Activated CD8-positive, alpha-beta memory T cell treated with anti-CD3 and anti-CD28 coated beads for 4 hours (primary cell): ENCODE data around the gene MAPK14.

ENCODE experiments used
- DNase-seq, 2 donors: peaks; one replicate each; pipeline ENCODE4 v3.0.0-alpha.2; 2020; ENCODE audit warnings: low read depth in 2 of 2

Gene MAPK14

GRCh38 chr6:36035225-36035624 lies 7.6 kb downstream of the MAPK14 start:
- DNase-seq, result no peak

GRCh38 chr6:36038120-36038876 lies 10.7 kb downstream of the MAPK14 start:
- DNase-seq, result no peak

GRCh38 chr6:36039112-36039511 lies 11.5 kb downstream of the MAPK14 start:
- no peak for DNase-seq

- DNase-seq, result no peak
Observed at GRCh38 chr6:36040958-36041357, 13.3 kb downstream of the MAPK14 start.

- no peak for DNase-seq
Observed at GRCh38 chr6:36042618-36043260, 15.1 kb downstream of the MAPK14 start.

- no peak for DNase-seq
Observed at GRCh38 chr6:36049582-36049981, 22.0 kb downstream of the MAPK14 start.

GRCh38 chr6:36050305-36050704 lies 22.7 kb downstream of the MAPK14 start:
- no peak for DNase-seq

- DNase-seq, result no peak
Observed at GRCh38 chr6:36050947-36051710, 23.5 kb downstream of the MAPK14 start.

- DNase-seq, result no peak
Observed at GRCh38 chr6:36052097-36052496, 24.5 kb downstream of the MAPK14 start.

GRCh38 chr6:36053878-36054277 lies 26.3 kb downstream of the MAPK14 start:
- DNase-seq, result no peak

- no peak for DNase-seq
Observed at GRCh38 chr6:36054415-36054814, 26.8 kb downstream of the MAPK14 start.

GRCh38 chr6:36054956-36055355 lies 27.3 kb downstream of the MAPK14 start:
- DNase-seq, result no peak

- no peak for DNase-seq
Observed at GRCh38 chr6:36056178-36056577, 28.6 kb downstream of the MAPK14 start.

GRCh38 chr6:36061236-36061635 lies 33.6 kb downstream of the MAPK14 start:
- DNase-seq, result no peak

- DNase-seq, result no peak
Observed at GRCh38 chr6:36062247-36062646, 34.6 kb downstream of the MAPK14 start.

- DNase-seq, result no peak
Observed at GRCh38 chr6:36063318-36064060, 35.9 kb downstream of the MAPK14 start.

GRCh38 chr6:36064770-36065396 lies 37.3 kb downstream of the MAPK14 start:
- DNase-seq, result no peak

GRCh38 chr6:36065916-36066315 lies 38.3 kb downstream of the MAPK14 start:
- no peak for DNase-seq

- no peak for DNase-seq
Observed at GRCh38 chr6:36066817-36067216, 39.2 kb downstream of the MAPK14 start.

GRCh38 chr6:36067374-36068011 lies 39.9 kb downstream of the MAPK14 start:
- no peak for DNase-seq

GRCh38 chr6:36068012-36068392 lies 40.4 kb downstream of the MAPK14 start:
- no peak for DNase-seq
